ENCODE data around the gene LTV1.

GRCh38 chr6:143817621-143818020, 25.5 kb upstream of the LTV1 start:
- TF ChIP-seq CTCF (IDR thresholded peaks at IDR 0.05; ENCODE audit: insufficient read depth, low read depth, low read length) (no peak), EZH2 (IDR thresholded peaks at IDR 0.05; ENCODE audit: insufficient read depth, low read length) (no peak)

Data from astrocyte (in vitro differentiated cells and primary cell).